Fibroblast of lung (primary cell): ENCODE data around the gene TAS2R60.

Source experiments
- EZH2 ChIP-seq: IDR thresholded peaks from 2 replicates; pipeline ENCODE4 v1.5.1; 2012; ENCODE audit warnings: low read length, control low read depth, mild to moderate bottlenecking; ENCODE audit errors: missing control alignments
- TF ChIP-seq, protein P1 (sequence below), 2 donors: IDR thresholded peaks in 1 of 2; conservative IDR thresholded peaks in 1 of 2; 1 replicate in 1 of 2; 2 replicates in 1 of 2; pipeline ENCODE4 v1.5.1; 2011 to 2012; ENCODE audit warnings: low read length in 2 of 2, control low read depth in 1 of 2, inconsistent platforms in 1 of 2, low read depth in 1 of 2, mild to moderate bottlenecking in 1 of 2

DNA sequence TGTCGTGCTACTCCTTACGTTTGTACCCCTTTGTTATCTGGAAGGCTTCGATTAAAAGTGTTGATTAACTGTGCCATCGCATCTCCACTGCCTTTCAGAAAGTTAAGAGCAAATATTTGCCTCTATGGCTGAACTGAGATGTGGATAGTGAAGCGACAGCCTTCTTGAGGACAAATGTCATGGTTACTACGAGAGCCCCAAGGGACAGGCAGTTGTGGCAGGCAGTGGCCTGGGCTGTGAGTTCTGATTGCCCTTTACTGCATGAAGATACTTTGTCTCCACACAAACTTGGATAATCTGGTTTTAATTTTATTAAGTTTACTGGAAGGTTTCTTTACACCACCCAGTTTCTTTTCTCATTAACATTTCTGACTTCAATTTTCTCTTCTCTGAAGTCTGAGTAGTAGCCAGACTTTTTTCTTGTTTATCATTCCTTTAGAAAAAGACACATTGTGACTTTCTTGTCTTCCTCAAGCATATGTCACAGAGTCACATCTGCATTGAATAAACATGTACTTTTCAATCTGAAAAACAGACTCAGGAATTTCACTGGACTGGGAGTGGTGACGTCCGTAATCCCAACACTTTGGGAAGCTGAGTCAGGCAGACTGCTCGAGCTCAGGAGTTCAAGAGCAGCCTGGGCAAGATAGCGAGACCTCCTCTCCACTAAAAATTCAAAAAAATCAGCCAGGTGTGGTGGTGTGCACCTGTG lies 36.0 kb downstream of the TAS2R60 start:
- TF ChIP-seq, protein P1, sequence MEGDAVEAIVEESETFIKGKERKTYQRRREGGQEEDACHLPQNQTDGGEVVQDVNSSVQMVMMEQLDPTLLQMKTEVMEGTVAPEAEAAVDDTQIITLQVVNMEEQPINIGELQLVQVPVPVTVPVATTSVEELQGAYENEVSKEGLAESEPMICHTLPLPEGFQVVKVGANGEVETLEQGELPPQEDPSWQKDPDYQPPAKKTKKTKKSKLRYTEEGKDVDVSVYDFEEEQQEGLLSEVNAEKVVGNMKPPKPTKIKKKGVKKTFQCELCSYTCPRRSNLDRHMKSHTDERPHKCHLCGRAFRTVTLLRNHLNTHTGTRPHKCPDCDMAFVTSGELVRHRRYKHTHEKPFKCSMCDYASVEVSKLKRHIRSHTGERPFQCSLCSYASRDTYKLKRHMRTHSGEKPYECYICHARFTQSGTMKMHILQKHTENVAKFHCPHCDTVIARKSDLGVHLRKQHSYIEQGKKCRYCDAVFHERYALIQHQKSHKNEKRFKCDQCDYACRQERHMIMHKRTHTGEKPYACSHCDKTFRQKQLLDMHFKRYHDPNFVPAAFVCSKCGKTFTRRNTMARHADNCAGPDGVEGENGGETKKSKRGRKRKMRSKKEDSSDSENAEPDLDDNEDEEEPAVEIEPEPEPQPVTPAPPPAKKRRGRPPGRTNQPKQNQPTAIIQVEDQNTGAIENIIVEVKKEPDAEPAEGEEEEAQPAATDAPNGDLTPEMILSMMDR (conservative IDR thresholded peaks at IDR 0.05 in 1 of 2, IDR thresholded peaks at IDR 0.05 in 1 of 2; ENCODE audit: low read depth in 1 of 2, low read length in 2 of 2) = no peak
- no peak for TF ChIP-seq EZH2
